HG02798 (cell line): ENCODE data around the gene PDE4D.
"Not testable (repeated sequence)": the region's sequence is repeated elsewhere in the genome, so short reads cannot be mapped to it uniquely, and the experiment has no call there.

Source experiments
- ATAC-seq: cut with Tn5 transposase; IDR thresholded peaks from one replicate; pipeline ENCODE4 v1.9.1; 2021; ENCODE audit warnings: mild to moderate bottlenecking; ENCODE audit not compliant: unreplicated experiment, poor library complexity

PDE4D gene

GRCh38 chr5:58961631-58962280 lies 931.8 kb downstream of the PDE4D start:
- ATAC-seq = peak; percentile 87

- ATAC-seq = no peak
Measured at GRCh38 chr5:58958701-58959100, 934.8 kb downstream of the PDE4D start.

GRCh38 chr5:58953218-58953617 lies 940.3 kb downstream of the PDE4D start:
- ATAC-seq = not testable (repeated sequence)

- ATAC-seq = no peak
Measured at GRCh38 chr5:58950224-58950623, 943.3 kb downstream of the PDE4D start.

GRCh38 chr5:58946230-58946629 lies 947.3 kb downstream of the PDE4D start:
- ATAC-seq = peak; percentile 62

- no peak for ATAC-seq
Measured at GRCh38 chr5:58944221-58944620, 949.3 kb downstream of the PDE4D start.

- no peak for ATAC-seq
Measured at GRCh38 chr5:58940446-58940845, 953.1 kb downstream of the PDE4D start.

- ATAC-seq = no peak
Measured at GRCh38 chr5:58939664-58940063, 953.9 kb downstream of the PDE4D start.

- ATAC-seq = no peak
Measured at GRCh38 chr5:58938563-58939424, 954.7 kb downstream of the PDE4D start.

- ATAC-seq = no peak
Measured at GRCh38 chr5:58937031-58937681, 956.4 kb downstream of the PDE4D start.

GRCh38 chr5:58934629-58935097 lies 958.9 kb downstream of the PDE4D start:
- ATAC-seq = no peak

GRCh38 chr5:58933891-58934628 lies 959.5 kb downstream of the PDE4D start:
- ATAC-seq = no peak

GRCh38 chr5:58932057-58932612 lies 961.4 kb downstream of the PDE4D start:
- ATAC-seq = no peak

GRCh38 chr5:58930520-58930919 lies 963.0 kb downstream of the PDE4D start:
- no peak for ATAC-seq

- no peak for ATAC-seq
Measured at GRCh38 chr5:58929726-58930125, 963.8 kb downstream of the PDE4D start.

GRCh38 chr5:58927938-58928337 lies 965.6 kb downstream of the PDE4D start:
- no peak for ATAC-seq

GRCh38 chr5:58927181-58927580 lies 966.3 kb downstream of the PDE4D start:
- no peak for ATAC-seq

GRCh38 chr5:58926541-58926935 lies 967.0 kb downstream of the PDE4D start:
- ATAC-seq = no peak

GRCh38 chr5:58925627-58926540 lies 967.6 kb downstream of the PDE4D start:
- ATAC-seq = no peak
